Loucy (cell line): ENCODE measurements around the gene TIAM2.

Experiments used
- H2AFZ ChIP-seq: fragments of 200-600 bp; sonication (generic); 2 replicates; pipeline ENCODE4 v1.6.0; 2016; ENCODE audit warnings: antibody characterized with exemption, mild to moderate bottlenecking, low read length, moderate library complexity
- H3F3A ChIP-seq: fragments of 200-600 bp; 2 replicates; pipeline ENCODE4 v1.6.0; 2016; ENCODE audit warnings: antibody characterized with exemption, low read depth, mild to moderate bottlenecking
- H3K27me3 ChIP-seq: fragments of 200-600 bp; sonication (generic); 2 replicates; pipeline ENCODE4 v1.6.1; 2014; ENCODE audit warnings: low read length, mild to moderate bottlenecking; ENCODE audit not compliant: insufficient read depth, poor library complexity, severe bottlenecking
- H3K36me3 ChIP-seq: fragments of 200-600 bp; sonication (generic); 2 replicates; pipeline ENCODE4 v1.6.1; 2016; ENCODE audit warnings: low read length; ENCODE audit not compliant: insufficient read depth
- H3K4me1 ChIP-seq: fragments of 200-600 bp; sonication (generic); 2 replicates; pipeline ENCODE4 v1.5.1; 2014; ENCODE audit warnings: low read length, mild to moderate bottlenecking; ENCODE audit not compliant: insufficient read depth, poor library complexity, severe bottlenecking
- H3K4me2 ChIP-seq: fragments of 200-600 bp; sonication (generic); 2 replicates; pipeline ENCODE4 v1.6.0; 2014; ENCODE audit warnings: antibody characterized with exemption, low read length, low read depth, mild to moderate bottlenecking; ENCODE audit not compliant: poor library complexity, severe bottlenecking
- H3K4me3 ChIP-seq: fragments of 200-600 bp; sonication (generic); 2 replicates; pipeline ENCODE4 v1.5.1; 2014; ENCODE audit warnings: low read length, mild to moderate bottlenecking, mixed read lengths; ENCODE audit not compliant: poor library complexity, severe bottlenecking
- H3K79me2 ChIP-seq: fragments of 200-600 bp; sonication (generic); 2 replicates; pipeline ENCODE4 v1.6.1; 2014; ENCODE audit warnings: low read length; ENCODE audit not compliant: insufficient read depth
- H3K9ac ChIP-seq: fragments of 200-600 bp; sonication (generic); 2 replicates; pipeline ENCODE4 v1.6.0; 2014; ENCODE audit warnings: mild to moderate bottlenecking, low read depth, low read length, moderate library complexity; ENCODE audit not compliant: poor library complexity, severe bottlenecking
- H3K9me2 ChIP-seq: fragments of 200-600 bp; sonication (generic); replicated peaks from 2 replicates; pipeline ENCODE4 v1.6.1; 2016; ENCODE audit warnings: low read depth, low read length, mixed read lengths
- H3K9me3 ChIP-seq: fragments of 200-600 bp; sonication (generic); 2 replicates; pipeline ENCODE4 v1.6.1; 2014; ENCODE audit warnings: mild to moderate bottlenecking, antibody characterized with exemption, low read length, low read depth; ENCODE audit not compliant: insufficient read depth
- H4K20me1 ChIP-seq: fragments of 200-600 bp; sonication (generic); 2 replicates; pipeline ENCODE4 v1.6.0; 2014; ENCODE audit warnings: antibody characterized with exemption, low read length, mild to moderate bottlenecking; ENCODE audit not compliant: insufficient read depth, poor library complexity, severe bottlenecking
- EZH2phosphoT487 ChIP-seq: fragments of 200-600 bp; IDR thresholded peaks from 2 replicates; pipeline ENCODE4 v1.6.1; 2018; ENCODE audit warnings: antibody characterized with exemption, mild to moderate bottlenecking, moderate library complexity, borderline replicate concordance
- TF ChIP-seq, protein P1 (sequence below): fragments of 200-600 bp; sonication (generic); conservative IDR thresholded peaks from 2 replicates; pipeline ENCODE4 v1.5.1; 2014; ENCODE audit warnings: mild to moderate bottlenecking, antibody characterized with exemption, low read length

TIAM2 gene

DNA sequence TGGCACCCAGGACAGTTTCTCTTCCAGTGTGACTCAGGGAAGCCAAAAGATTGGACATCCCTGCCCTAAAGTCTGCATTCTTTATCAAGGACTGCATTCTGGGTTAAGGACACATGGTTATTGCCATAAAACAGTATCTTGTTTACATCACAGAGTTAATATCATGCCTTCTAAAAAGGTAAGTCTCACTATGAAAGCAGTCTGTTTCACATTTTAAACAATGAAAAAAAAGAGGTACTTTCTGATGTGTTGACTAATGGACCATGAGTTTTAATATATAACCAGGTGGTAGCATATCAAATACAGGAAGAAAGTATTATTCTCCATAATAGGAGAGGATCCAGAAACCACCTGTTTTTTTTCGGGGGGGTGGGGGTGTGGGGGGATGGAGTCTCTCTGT lies 93.7 kb downstream of the TIAM2 start:
- Histone ChIP-seq H3F3A (no peaks in the 10 kb centered on the region), H4K20me1 (no peaks in the 10 kb centered on the region), H3K36me3 (no peaks in the 10 kb centered on the region), H3K27me3 (no peaks in the 10 kb centered on the region), H3K9ac (no peak overlapping the region), H3K9me2 (no peaks in the 10 kb centered on the region), H3K9me3 (no peaks in the 10 kb centered on the region), H3K4me1 (peaks cover 18% of the 10 kb centered on the region), H3K4me2 (no peak overlapping the region), H2AFZ (no peak overlapping the region), H3K79me2 (no peaks in the 10 kb centered on the region), H3K4me3 (no peak overlapping the region)
- TF ChIP-seq, protein P1, sequence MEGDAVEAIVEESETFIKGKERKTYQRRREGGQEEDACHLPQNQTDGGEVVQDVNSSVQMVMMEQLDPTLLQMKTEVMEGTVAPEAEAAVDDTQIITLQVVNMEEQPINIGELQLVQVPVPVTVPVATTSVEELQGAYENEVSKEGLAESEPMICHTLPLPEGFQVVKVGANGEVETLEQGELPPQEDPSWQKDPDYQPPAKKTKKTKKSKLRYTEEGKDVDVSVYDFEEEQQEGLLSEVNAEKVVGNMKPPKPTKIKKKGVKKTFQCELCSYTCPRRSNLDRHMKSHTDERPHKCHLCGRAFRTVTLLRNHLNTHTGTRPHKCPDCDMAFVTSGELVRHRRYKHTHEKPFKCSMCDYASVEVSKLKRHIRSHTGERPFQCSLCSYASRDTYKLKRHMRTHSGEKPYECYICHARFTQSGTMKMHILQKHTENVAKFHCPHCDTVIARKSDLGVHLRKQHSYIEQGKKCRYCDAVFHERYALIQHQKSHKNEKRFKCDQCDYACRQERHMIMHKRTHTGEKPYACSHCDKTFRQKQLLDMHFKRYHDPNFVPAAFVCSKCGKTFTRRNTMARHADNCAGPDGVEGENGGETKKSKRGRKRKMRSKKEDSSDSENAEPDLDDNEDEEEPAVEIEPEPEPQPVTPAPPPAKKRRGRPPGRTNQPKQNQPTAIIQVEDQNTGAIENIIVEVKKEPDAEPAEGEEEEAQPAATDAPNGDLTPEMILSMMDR = no peak
- no peak for TF ChIP-seq EZH2phosphoT487

DNA sequence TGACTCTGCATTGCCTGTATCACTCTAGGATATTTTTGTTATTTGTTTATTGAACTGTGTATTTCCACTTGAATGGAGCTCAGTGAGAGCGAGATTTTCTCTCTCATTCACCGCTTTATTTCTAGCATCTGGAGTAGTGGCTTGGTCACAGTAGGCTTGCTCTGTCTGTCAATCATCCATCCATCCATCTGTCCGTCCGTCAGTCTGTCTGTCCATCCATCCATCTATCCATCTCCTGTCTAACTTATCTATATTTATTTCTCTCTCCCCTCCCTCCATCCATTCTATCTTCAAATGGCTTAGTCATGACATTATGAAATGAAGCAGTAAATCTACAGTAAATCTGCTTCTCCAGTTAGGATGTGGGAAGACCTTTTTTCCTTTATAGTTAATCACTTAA lies 94.6 kb downstream of the TIAM2 start:
- Histone ChIP-seq H4K20me1 (no peaks in the 10 kb centered on the region), H3K79me2 (no peaks in the 10 kb centered on the region), H3K4me1 (peaks cover 16% of the 10 kb centered on the region), H3K9me3 (no peaks in the 10 kb centered on the region), H3K9ac (no peak overlapping the region), H3K4me2 (no peak overlapping the region), H2AFZ (no peak overlapping the region), H3K4me3 (no peak overlapping the region), H3K36me3 (no peaks in the 10 kb centered on the region), H3K27me3 (no peaks in the 10 kb centered on the region), H3F3A (no peaks in the 10 kb centered on the region), H3K9me2 (no peaks in the 10 kb centered on the region)
- TF ChIP-seq, protein P1 = no peak
- no peak for TF ChIP-seq EZH2phosphoT487

DNA sequence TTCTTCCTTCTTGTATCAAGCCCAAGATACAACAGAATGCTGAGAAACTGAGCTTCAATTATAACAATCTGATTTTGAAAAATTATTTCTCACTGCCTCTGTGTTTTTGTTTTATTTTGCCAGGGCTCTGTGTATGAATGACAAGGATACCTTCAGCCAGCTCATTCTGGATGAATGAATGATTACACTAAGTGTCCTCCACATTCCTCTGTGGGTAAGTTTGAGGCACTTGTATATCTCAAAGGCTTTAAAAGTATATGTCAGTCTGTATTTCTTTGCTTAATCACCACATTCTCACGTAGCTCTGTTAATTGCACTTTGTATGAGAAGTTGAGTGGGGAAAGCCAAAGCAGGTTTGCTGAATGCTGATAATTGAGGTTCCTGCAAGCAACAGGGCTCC lies 95.1 kb downstream of the TIAM2 start:
- Histone ChIP-seq H3F3A (no peaks in the 10 kb centered on the region), H3K79me2 (no peaks in the 10 kb centered on the region), H3K9ac (no peak overlapping the region), H4K20me1 (no peaks in the 10 kb centered on the region), H3K36me3 (no peaks in the 10 kb centered on the region), H3K4me3 (no peak overlapping the region), H3K9me3 (no peaks in the 10 kb centered on the region), H3K27me3 (no peaks in the 10 kb centered on the region), H3K4me1 (peaks cover 13% of the 10 kb centered on the region), H3K4me2 (no peak overlapping the region), H2AFZ (no peak overlapping the region), H3K9me2 (no peaks in the 10 kb centered on the region)
- TF ChIP-seq, protein P1 = no peak
- no peak for TF ChIP-seq EZH2phosphoT487
